Smooth muscle cell (in vitro differentiated cells): ENCODE measurements around the gene INHA. TPM values are rescaled to one million over a fixed set of nuclear protein-coding genes. Genes with fewer than 3 reads are reported as not detected.

ENCODE experiments used
- DNase-seq: peaks from one replicate; lab custom pipeline; 2025; ENCODE audit not compliant: unreplicated experiment; lab: John Stamatoyannopoulos, UW
- H2AFZ ChIP-seq: fragments of 200-600 bp; sonication (generic); 2 replicates; pipeline ENCODE4 v1.6.0; 2016; ENCODE audit warnings: antibody characterized with exemption, low read depth, mild to moderate bottlenecking
- H3F3A ChIP-seq: fragments of 200-600 bp; sonication (generic); 2 replicates; pipeline ENCODE4 v1.6.0; 2017; ENCODE audit warnings: antibody characterized with exemption, low read depth
- H3K27ac ChIP-seq: fragments of 200-600 bp; sonication (generic); 2 replicates; pipeline ENCODE4 v1.5.1; 2016; ENCODE audit warnings: low read depth, mild to moderate bottlenecking
- H3K27me3 ChIP-seq: fragments of 200-600 bp; sonication (generic); 2 replicates; pipeline ENCODE4 v1.6.1; 2016; ENCODE audit warnings: low read depth, mild to moderate bottlenecking
- H3K36me3 ChIP-seq: fragments of 200-600 bp; sonication (generic); 2 replicates; pipeline ENCODE4 v1.5.1; 2016; ENCODE audit warnings: low read depth
- H3K4me1 ChIP-seq: fragments of 200-600 bp; sonication (generic); 2 replicates; pipeline ENCODE4 v1.5.1; 2016; ENCODE audit warnings: low read depth
- H3K4me2 ChIP-seq: fragments of 200-600 bp; sonication (generic); 2 replicates; pipeline ENCODE4 v1.6.0; 2016; ENCODE audit warnings: mild to moderate bottlenecking
- H3K4me3 ChIP-seq: fragments of 200-600 bp; sonication (generic); 2 replicates; pipeline ENCODE4 v1.5.1; 2016; ENCODE audit warnings: mild to moderate bottlenecking
- H3K79me2 ChIP-seq: fragments of 200-600 bp; sonication (generic); 2 replicates; pipeline ENCODE4 v1.6.0; 2016; ENCODE audit warnings: low read depth, mild to moderate bottlenecking
- H3K9ac ChIP-seq: fragments of 200-600 bp; sonication (generic); 2 replicates; pipeline ENCODE4 v1.6.0; 2016; ENCODE audit warnings: low read depth
- H3K9me3 ChIP-seq: fragments of 200-600 bp; sonication (generic); replicated peaks from 2 replicates; pipeline ENCODE4 v1.5.1; 2016; ENCODE audit warnings: low read depth
- H4K20me1 ChIP-seq: fragments of 200-600 bp; sonication (generic); 2 replicates; pipeline ENCODE4 v1.6.0; 2016; ENCODE audit warnings: low read depth
- CTCF ChIP-seq: fragments of 200-600 bp; sonication (generic); IDR thresholded peaks from 2 replicates; pipeline ENCODE4 v1.5.1; 2017; ENCODE audit warnings: borderline replicate concordance, mild to moderate bottlenecking, antibody characterized with exemption; ENCODE audit not compliant: insufficient read depth, poor library complexity, severe bottlenecking
- WGBS: methylation state at CpG from one replicate; pipeline ENCODE4 v1.1.7; 2016; ENCODE audit warnings: low lambda C conversion rate; 5-methylcytosine and 5-hydroxymethylcytosine counted together
- polyA plus RNA-seq: library from polyadenylated mRNA; unstranded; fragments of >200 nt; fragmentation: Nextera tagmentation; extraction: Ambion mirVana; gene quantifications from 2 replicates; pipeline ENCODE4 v1.2.1, GENCODE V29; 2016
- total RNA-seq: library from RNA; depleted of rRNA; stranded (reverse); fragments of >200 nt; gene quantifications from 2 replicates; pipeline ENCODE4 v1.2.3, GENCODE V29; 2014

Gene INHA
- total and polyA plus RNA-seq, 2 experiments from 2014 or later: 4.0 to 4.3 TPM

- Histone ChIP-seq H3K9me3 (no peaks in the 10 kb centered on the region), H3K4me3 (no peak overlapping the region), H3K27me3 (no peaks in the 10 kb centered on the region), H3K36me3 (no peaks in the 10 kb centered on the region), H2AFZ (no peak overlapping the region), H3K9ac (no peak overlapping the region), H4K20me1 (peaks cover 14% of the 10 kb centered on the region), H3K4me2 (no peak overlapping the region), H3K27ac (no peak overlapping the region), H3K79me2 (no peaks in the 10 kb centered on the region), H3K4me1 (peaks cover 4% of the 10 kb centered on the region), H3F3A (no peaks in the 10 kb centered on the region)
- WGBS: 86% methylated on average over 6 of the region's 6 CpGs
- no peak for TF ChIP-seq CTCF
- DNase-seq: no peak
Observed at GRCh38 chr2:219533930-219534661, 38.0 kb upstream of the INHA start.

- Histone ChIP-seq H3K4me2 (no peak overlapping the region), H3K27ac (no peak overlapping the region), H3K4me1 (peaks cover 4% of the 10 kb centered on the region), H3K79me2 (no peaks in the 10 kb centered on the region), H3K9ac (no peak overlapping the region), H2AFZ (no peak overlapping the region), H3K9me3 (no peaks in the 10 kb centered on the region), H3K36me3 (no peaks in the 10 kb centered on the region), H3F3A (no peaks in the 10 kb centered on the region), H3K4me3 (no peak overlapping the region), H4K20me1 (peaks cover 37% of the 10 kb centered on the region), H3K27me3 (no peaks in the 10 kb centered on the region)
- WGBS: 94% methylated on average over 12 of the region's 16 CpGs
- DNase-seq: no peak
- no peak for TF ChIP-seq CTCF
Observed at GRCh38 chr2:219536425-219536824, 35.7 kb upstream of the INHA start.

- DNase-seq: no peak
- Histone ChIP-seq H4K20me1 (peaks cover 42% of the 10 kb centered on the region), H3K4me2 (no peak overlapping the region), H3K27me3 (no peaks in the 10 kb centered on the region), H3F3A (no peaks in the 10 kb centered on the region), H3K9me3 (no peaks in the 10 kb centered on the region), H3K4me3 (no peak overlapping the region), H3K36me3 (no peaks in the 10 kb centered on the region), H3K79me2 (peaks cover 2% of the 10 kb centered on the region), H3K9ac (no peak overlapping the region), H3K27ac (no peak overlapping the region), H2AFZ (no peak overlapping the region), H3K4me1 (peaks cover 5% of the 10 kb centered on the region)
- WGBS: 77% methylated on average over 9 of the region's 9 CpGs
- TF ChIP-seq CTCF: no peak
Observed at GRCh38 chr2:219536967-219537366, 35.1 kb upstream of the INHA start.
